ENCODE data around the gene MAT2B. TPM values are rescaled to one million over a fixed set of nuclear protein-coding genes. Genes with fewer than 3 reads are reported as not detected.
A peak's percentile ranks its signal among the peaks of the same experiment; 100 is the strongest.

MAT2B gene
- 46.4 TPM for polyA plus RNA-seq (2013, experiment 1 of 2)
- 53.9 TPM for polyA plus RNA-seq (2013, experiment 2 of 2)

GRCh38 chr5:163505368-163506094 is at the start of gene MAT2B:
MAT2B (plus strand) TSS chr5:163505619; CDS start chr5:163505687, 68 bp downstream.
- Histone ChIP-seq H3K9ac (ENCODE audit: low read depth, low read length) (peak within 1 kb of the TSS; percentile 94), H3K36me3 (ENCODE audit: insufficient read depth, low read length) (0 out of 2 replicates have a peak, but pooled peaks cover 4% of the 10 kb centered on the region), H3K4me3 (ENCODE audit: low read length) (peak within 1 kb of the TSS; percentile 88), H3K9me3 (ENCODE audit: insufficient read depth, low read depth, low read length) (no peaks in the 10 kb centered on the region), H3K4me1 (ENCODE audit: insufficient read depth, low read length) (peaks cover 41% of the 10 kb centered on the region), H3K27me3 (ENCODE audit: insufficient read depth, low read length) (no peaks in the 10 kb centered on the region), H3K27ac (ENCODE audit: low read depth, low read length) (peak within 1 kb of the TSS; percentile 93)
- under 1% methylated on average over 64 of the region's 64 CpGs for WGBS

- 92% methylated on average over 1 of the region's 2 CpGs for WGBS
- Histone ChIP-seq H3K27ac (ENCODE audit: low read depth, low read length) (no peak overlapping the region), H3K4me1 (ENCODE audit: insufficient read depth, low read length) (no peaks in the 10 kb centered on the region), H3K27me3 (ENCODE audit: insufficient read depth, low read length) (no peaks in the 10 kb centered on the region), H3K4me3 (ENCODE audit: low read length) (no peak overlapping the region), H3K9me3 (ENCODE audit: insufficient read depth, low read depth, low read length) (no peaks in the 10 kb centered on the region), H3K36me3 (ENCODE audit: insufficient read depth, low read length) (peaks cover 52% of the 10 kb centered on the region), H3K9ac (ENCODE audit: low read depth, low read length) (no peak overlapping the region)
These were observed 49.3 kb upstream of the MAT2B start for GRCh38 chr5:163456029-163456589.

GRCh38 chr5:163456840-163457239 is 48.6 kb upstream of the MAT2B start:
- Histone ChIP-seq H3K9me3 (ENCODE audit: insufficient read depth, low read depth, low read length) (no peaks in the 10 kb centered on the region), H3K36me3 (ENCODE audit: insufficient read depth, low read length) (peaks cover 52% of the 10 kb centered on the region), H3K27ac (ENCODE audit: low read depth, low read length) (no peak overlapping the region), H3K4me1 (ENCODE audit: insufficient read depth, low read length) (peaks cover 1% of the 10 kb centered on the region; the same call in 1 of the 2 replicates), H3K4me3 (ENCODE audit: low read length) (no peak overlapping the region), H3K27me3 (ENCODE audit: insufficient read depth, low read length) (no peaks in the 10 kb centered on the region), H3K9ac (ENCODE audit: low read depth, low read length) (no peak overlapping the region)
- WGBS: 94% methylated on average over 7 of the region's 7 CpGs

- peak overlapping the region; percentile 100 for H3K27ac ChIP-seq (ENCODE audit: low read depth, low read length)
- peaks cover 8% of the 10 kb centered on the region; the same call in 1 of the 2 replicates for H3K4me1 ChIP-seq (ENCODE audit: insufficient read depth, low read length)
- H3K4me3 ChIP-seq (ENCODE audit: low read length): peak overlapping the region; percentile 95
- H3K36me3 ChIP-seq (ENCODE audit: insufficient read depth, low read length): peaks cover 32% of the 10 kb centered on the region
- no peaks in the 10 kb centered on the region for H3K27me3 ChIP-seq (ENCODE audit: insufficient read depth, low read length)
- H3K9me3 ChIP-seq (ENCODE audit: insufficient read depth, low read depth, low read length): no peaks in the 10 kb centered on the region
- WGBS: 58% methylated on average over 4 of the region's 6 CpGs
- H3K9ac ChIP-seq (ENCODE audit: low read depth, low read length): peak overlapping the region; percentile 97
These were observed 46.5 kb upstream of the MAT2B start for GRCh38 chr5:163458778-163459385.

- Histone ChIP-seq H3K9me3 (ENCODE audit: insufficient read depth, low read depth, low read length) (no peaks in the 10 kb centered on the region), H3K36me3 (ENCODE audit: insufficient read depth, low read length) (peaks cover 30% of the 10 kb centered on the region), H3K9ac (ENCODE audit: low read depth, low read length) (peak overlapping the region; percentile 97), H3K4me3 (ENCODE audit: low read length) (peak overlapping the region; percentile 95), H3K27me3 (ENCODE audit: insufficient read depth, low read length) (no peaks in the 10 kb centered on the region), H3K4me1 (ENCODE audit: insufficient read depth, low read length) (peaks cover 8% of the 10 kb centered on the region; the same call in 1 of the 2 replicates), H3K27ac (ENCODE audit: low read depth, low read length) (peak overlapping the region; percentile 100)
- WGBS: under 1% methylated on average over 12 of the region's 12 CpGs
These were observed 46.0 kb upstream of the MAT2B start for GRCh38 chr5:163459462-163459818.

GRCh38 chr5:163459819-163460561 is 45.4 kb upstream of the MAT2B start, which contains the start of gene NUDCD2:
NUDCD2 (minus strand) TSS chr5:163460102; CDS start chr5:163460050, 52 bp downstream.
- peak within 1 kb of the TSS; percentile 97 for H3K9ac ChIP-seq (ENCODE audit: low read depth, low read length)
- WGBS: under 1% methylated on average over 59 of the region's 59 CpGs

GRCh38 chr5:163460562-163461171 is 44.8 kb upstream of the MAT2B start, which contains the start of gene HMMR:
HMMR (plus strand) TSS chr5:163460632; CDS start chr5:163460693, 61 bp downstream.
- WGBS: under 1% methylated on average over 23 of the region's 23 CpGs
- H3K4me1 ChIP-seq (ENCODE audit: insufficient read depth, low read length): peaks cover 8% of the 10 kb centered on the region; the same call in 1 of the 2 replicates
- peaks cover 30% of the 10 kb centered on the region for H3K36me3 ChIP-seq (ENCODE audit: insufficient read depth, low read length)
- no peaks in the 10 kb centered on the region for H3K27me3 ChIP-seq (ENCODE audit: insufficient read depth, low read length)
- no peaks in the 10 kb centered on the region for H3K9me3 ChIP-seq (ENCODE audit: insufficient read depth, low read depth, low read length)
- peak within 1 kb of the TSS; percentile 100 for H3K27ac ChIP-seq (ENCODE audit: low read depth, low read length)
- H3K9ac ChIP-seq (ENCODE audit: low read depth, low read length): peak within 1 kb of the TSS; percentile 97
- H3K4me3 ChIP-seq (ENCODE audit: low read length): peak within 1 kb of the TSS; percentile 95

More at GRCh38 chr5:163459819-163460561, 45.4 kb upstream of the MAT2B start, which contains the start of gene NUDCD2:
- no peaks in the 10 kb centered on the region for H3K9me3 ChIP-seq (ENCODE audit: insufficient read depth, low read depth, low read length)
- H3K4me3 ChIP-seq (ENCODE audit: low read length): peak within 1 kb of the TSS; percentile 95
- peaks cover 30% of the 10 kb centered on the region for H3K36me3 ChIP-seq (ENCODE audit: insufficient read depth, low read length)
- peak within 1 kb of the TSS; percentile 100 for H3K27ac ChIP-seq (ENCODE audit: low read depth, low read length)
- H3K27me3 ChIP-seq (ENCODE audit: insufficient read depth, low read length): no peaks in the 10 kb centered on the region
- H3K4me1 ChIP-seq (ENCODE audit: insufficient read depth, low read length): peaks cover 8% of the 10 kb centered on the region; the same call in 1 of the 2 replicates

- Histone ChIP-seq H3K9ac (ENCODE audit: low read depth, low read length) (no peak overlapping the region), H3K9me3 (ENCODE audit: insufficient read depth, low read depth, low read length) (no peaks in the 10 kb centered on the region), H3K27ac (ENCODE audit: low read depth, low read length) (no peak overlapping the region), H3K4me3 (ENCODE audit: low read length) (no peak overlapping the region), H3K27me3 (ENCODE audit: insufficient read depth, low read length) (no peaks in the 10 kb centered on the region), H3K36me3 (ENCODE audit: insufficient read depth, low read length) (peaks cover 37% of the 10 kb centered on the region), H3K4me1 (ENCODE audit: insufficient read depth, low read length) (peaks cover 8% of the 10 kb centered on the region; the same call in 1 of the 2 replicates)
These were observed 42.4 kb upstream of the MAT2B start for GRCh38 chr5:163463063-163463435.

- Histone ChIP-seq H3K9me3 (ENCODE audit: insufficient read depth, low read depth, low read length) (no peaks in the 10 kb centered on the region), H3K4me1 (ENCODE audit: insufficient read depth, low read length) (no peaks in the 10 kb centered on the region), H3K27ac (ENCODE audit: low read depth, low read length) (no peak overlapping the region), H3K27me3 (ENCODE audit: insufficient read depth, low read length) (no peaks in the 10 kb centered on the region), H3K4me3 (ENCODE audit: low read length) (no peak overlapping the region), H3K9ac (ENCODE audit: low read depth, low read length) (no peak overlapping the region), H3K36me3 (ENCODE audit: insufficient read depth, low read length) (peaks cover 81% of the 10 kb centered on the region)
- WGBS: 85% methylated on average over 3 of the region's 4 CpGs
These were observed 37.7 kb upstream of the MAT2B start for GRCh38 chr5:163467682-163468081.

- Histone ChIP-seq H3K27me3 (ENCODE audit: insufficient read depth, low read length) (no peaks in the 10 kb centered on the region), H3K4me3 (ENCODE audit: low read length) (no peak overlapping the region), H3K27ac (ENCODE audit: low read depth, low read length) (no peak overlapping the region), H3K36me3 (ENCODE audit: insufficient read depth, low read length) (peaks cover 98% of the 10 kb centered on the region), H3K4me1 (ENCODE audit: insufficient read depth, low read length) (no peaks in the 10 kb centered on the region), H3K9ac (ENCODE audit: low read depth, low read length) (no peak overlapping the region), H3K9me3 (ENCODE audit: insufficient read depth, low read depth, low read length) (no peaks in the 10 kb centered on the region)
- 93% methylated on average over 3 of the region's 3 CpGs for WGBS
These were observed 31.7 kb upstream of the MAT2B start for GRCh38 chr5:163473635-163474243.

All from HUES64 (cell line).